VCaP (cell line): ENCODE measurements around the gene ANAPC15.

Experiments
- H3K27ac ChIP-seq: fragments of 450-650 bp; 2 replicates; pipeline ENCODE4 v1.5.1; 2017
- TF ChIP-seq, protein P1 (sequence below): fragments of 450-650 bp; conservative IDR thresholded peaks from 2 replicates; pipeline ENCODE4 v1.5.1; 2017; ENCODE audit warnings: mild to moderate bottlenecking, moderate library complexity

Gene ANAPC15

DNA sequence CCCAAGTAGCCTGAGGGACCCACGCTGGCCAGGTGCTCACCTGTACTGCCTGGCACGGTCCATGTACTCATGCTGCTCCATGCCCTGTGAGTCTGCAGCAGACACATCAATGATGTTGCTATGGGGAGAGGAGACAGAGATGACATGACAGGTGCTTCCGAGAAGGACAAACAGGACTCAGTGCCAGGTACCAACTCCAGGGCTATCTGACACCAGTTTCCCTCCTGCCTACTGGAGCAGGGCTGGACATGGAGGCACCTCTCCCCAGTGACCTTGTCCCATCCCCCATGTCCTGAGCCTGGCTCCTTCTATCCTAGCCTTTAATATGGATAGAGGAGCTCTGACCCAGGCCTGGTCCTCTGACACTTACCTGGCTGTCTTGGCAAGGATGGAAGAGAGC lies 13.8 kb downstream of the ANAPC15 start:
- TF ChIP-seq, protein P1, sequence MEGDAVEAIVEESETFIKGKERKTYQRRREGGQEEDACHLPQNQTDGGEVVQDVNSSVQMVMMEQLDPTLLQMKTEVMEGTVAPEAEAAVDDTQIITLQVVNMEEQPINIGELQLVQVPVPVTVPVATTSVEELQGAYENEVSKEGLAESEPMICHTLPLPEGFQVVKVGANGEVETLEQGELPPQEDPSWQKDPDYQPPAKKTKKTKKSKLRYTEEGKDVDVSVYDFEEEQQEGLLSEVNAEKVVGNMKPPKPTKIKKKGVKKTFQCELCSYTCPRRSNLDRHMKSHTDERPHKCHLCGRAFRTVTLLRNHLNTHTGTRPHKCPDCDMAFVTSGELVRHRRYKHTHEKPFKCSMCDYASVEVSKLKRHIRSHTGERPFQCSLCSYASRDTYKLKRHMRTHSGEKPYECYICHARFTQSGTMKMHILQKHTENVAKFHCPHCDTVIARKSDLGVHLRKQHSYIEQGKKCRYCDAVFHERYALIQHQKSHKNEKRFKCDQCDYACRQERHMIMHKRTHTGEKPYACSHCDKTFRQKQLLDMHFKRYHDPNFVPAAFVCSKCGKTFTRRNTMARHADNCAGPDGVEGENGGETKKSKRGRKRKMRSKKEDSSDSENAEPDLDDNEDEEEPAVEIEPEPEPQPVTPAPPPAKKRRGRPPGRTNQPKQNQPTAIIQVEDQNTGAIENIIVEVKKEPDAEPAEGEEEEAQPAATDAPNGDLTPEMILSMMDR, result no peak
- no peak overlapping the region for H3K27ac ChIP-seq

DNA sequence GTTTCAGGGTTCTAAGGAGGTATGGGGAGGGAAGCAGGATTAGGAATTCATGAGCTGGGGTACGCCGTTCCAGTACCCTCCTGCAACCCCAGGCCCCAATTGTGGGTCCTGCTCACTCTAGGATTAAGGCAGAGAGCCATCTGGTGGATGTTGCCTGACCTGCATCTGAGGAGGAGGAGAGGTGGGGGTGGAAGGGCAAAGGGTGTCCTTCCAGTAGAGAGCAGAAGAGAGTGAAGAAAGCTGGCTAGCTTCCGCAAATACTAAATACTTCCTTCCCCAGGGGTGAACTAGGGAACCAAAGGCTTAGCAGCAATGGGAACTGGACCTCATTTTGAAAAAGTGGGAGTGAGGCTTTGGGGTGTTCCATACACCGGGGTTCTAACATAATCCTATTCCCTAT lies 21.2 kb downstream of the ANAPC15 start:
- TF ChIP-seq, protein P1, result peak; percentile 94
- H3K27ac ChIP-seq, result peak overlapping the region; percentile 44

DNA sequence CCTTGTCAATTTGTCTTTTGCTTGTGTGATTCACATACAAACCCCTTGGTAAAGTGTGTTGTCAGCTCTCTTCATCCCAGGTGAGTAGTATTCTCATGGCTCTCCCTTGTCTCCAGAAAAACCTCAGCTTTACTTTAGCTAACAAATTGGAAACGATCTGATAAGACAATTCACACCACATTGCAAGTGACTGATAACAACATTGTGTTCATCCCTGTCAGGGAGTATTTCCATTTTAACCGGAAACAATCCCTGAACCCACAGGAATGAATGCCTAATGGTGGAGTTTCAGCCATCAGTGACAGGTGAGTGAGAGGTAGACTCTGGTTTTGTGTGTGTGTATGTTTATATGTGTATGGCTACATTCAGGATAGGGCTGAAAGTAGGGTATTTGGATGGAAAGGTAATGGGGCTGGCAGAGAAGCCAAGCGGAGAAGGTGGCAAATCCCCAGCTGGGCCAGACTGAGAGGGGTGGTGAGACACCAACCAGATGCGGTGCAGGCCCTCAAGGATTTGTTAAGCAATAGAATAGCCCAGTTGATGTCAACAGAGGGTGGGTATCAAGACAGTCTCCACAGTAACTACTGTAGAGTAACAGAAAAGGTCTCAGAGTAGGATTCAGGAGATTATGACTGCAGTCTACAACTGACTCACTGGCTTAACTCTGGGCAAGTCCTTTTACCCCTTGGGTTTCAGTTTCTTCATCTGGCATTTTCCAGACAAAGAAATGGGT lies 24.3 kb downstream of the ANAPC15 start:
- H3K27ac ChIP-seq, result no peak overlapping the region
- TF ChIP-seq, protein P1, result no peak

DNA sequence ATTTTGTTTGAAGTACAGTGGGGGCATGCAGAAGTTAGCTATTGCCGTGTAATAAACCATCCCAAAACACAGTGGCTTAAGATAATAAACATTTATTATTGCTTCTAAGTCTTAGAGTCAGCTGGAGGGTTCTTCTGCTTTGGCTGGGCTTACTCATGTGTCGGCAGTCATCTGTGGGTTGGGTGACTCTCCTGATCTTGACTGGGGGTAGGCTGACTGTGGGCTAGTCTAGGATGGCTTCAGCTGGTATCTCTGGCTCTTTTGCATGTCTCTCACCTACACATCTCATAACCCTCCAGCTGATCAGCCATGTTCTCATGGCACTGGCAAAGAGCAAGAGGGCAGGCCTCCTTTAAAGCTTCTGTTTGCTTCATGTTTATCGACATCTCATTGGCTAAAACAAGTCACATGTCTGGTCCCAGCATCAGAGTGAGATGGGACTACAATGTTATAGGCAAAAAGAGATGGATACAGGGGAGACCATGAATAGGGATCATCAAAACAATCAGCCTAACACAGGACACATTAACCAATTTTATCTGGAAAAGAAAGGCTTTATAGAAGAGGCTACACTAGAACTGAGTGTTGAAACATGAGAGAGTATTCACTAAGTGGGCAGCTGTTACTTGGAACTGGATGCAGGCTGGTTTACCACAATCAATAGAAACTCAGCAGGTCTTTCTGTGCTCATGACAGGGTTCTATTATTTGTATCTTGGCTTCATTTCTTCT lies 26.7 kb downstream of the ANAPC15 start:
- H3K27ac ChIP-seq, result no peak overlapping the region
- TF ChIP-seq, protein P1, result no peak

DNA sequence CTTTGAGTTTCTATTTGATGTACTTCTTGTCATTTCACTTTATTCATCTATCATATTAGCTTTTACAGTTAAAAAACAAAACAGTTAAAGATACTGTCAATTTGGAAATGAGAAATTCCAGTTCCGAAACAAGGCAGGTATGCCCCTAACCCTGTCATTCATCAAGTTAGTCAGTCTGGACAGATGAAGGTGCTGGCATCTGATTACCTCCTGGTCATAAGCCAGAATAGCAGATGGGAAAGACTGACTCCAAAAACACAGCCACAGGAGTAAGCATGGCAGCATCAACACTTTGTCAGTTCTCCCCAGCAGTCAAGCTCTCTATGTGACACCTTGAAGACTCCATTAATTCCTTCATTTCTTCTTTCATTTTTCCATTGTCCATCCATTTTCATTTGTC lies 27.5 kb downstream of the ANAPC15 start:
- H3K27ac ChIP-seq, result no peak overlapping the region
- TF ChIP-seq, protein P1, result no peak

DNA sequence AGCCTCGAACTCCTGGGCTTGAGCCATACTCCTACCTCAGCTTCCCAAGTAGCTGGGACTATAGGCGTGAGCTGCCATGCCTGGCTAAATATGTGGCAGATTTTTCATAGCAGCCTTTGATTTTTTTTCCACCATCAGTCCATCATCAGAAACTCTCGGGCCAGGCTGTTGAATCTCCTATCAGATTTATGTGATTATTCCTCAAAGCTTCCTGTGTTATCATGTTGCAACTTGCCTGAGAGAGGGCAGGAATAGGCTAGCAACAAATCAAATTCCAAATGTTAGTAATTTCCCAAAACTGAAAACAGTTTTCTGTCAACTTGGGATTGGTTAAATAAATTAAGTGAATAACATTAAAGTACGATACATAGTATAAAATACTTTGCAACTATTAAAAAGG lies 28.4 kb downstream of the ANAPC15 start:
- H3K27ac ChIP-seq, result peak overlapping the region; percentile 93
- TF ChIP-seq, protein P1, result no peak

DNA sequence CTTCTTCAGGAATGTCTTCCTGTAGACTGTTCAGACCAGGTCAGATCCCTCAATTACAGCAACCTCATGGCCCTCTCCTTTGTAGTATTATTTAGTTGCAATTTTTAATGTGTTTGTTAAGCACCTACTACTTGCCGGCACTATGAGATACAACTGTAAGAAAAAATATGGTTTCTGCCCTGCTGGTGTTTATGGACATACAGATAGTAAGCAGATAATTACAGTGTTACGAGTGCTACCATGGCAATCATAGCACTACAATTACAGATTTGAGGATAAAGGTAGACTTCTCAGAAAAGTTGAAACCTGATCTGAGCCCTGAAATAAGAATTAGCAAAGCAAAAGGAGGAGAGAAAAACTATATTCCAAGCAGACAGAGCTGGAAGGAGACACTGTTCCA lies 29.1 kb downstream of the ANAPC15 start:
- H3K27ac ChIP-seq, result peak overlapping the region; percentile 93
- TF ChIP-seq, protein P1, result no peak
